GM19023 (cell line): Measurements from ENCODE around the gene CRELD1.
A peak's percentile ranks its signal among the peaks of the same experiment; 100 is the strongest.

Experiments used
- ATAC-seq: cut with Tn5 transposase; IDR thresholded peaks from one replicate; pipeline ENCODE4 v1.9.1; 2021; ENCODE audit warnings: mild to moderate bottlenecking, moderate library complexity; ENCODE audit not compliant: unreplicated experiment

Gene CRELD1

DNA sequence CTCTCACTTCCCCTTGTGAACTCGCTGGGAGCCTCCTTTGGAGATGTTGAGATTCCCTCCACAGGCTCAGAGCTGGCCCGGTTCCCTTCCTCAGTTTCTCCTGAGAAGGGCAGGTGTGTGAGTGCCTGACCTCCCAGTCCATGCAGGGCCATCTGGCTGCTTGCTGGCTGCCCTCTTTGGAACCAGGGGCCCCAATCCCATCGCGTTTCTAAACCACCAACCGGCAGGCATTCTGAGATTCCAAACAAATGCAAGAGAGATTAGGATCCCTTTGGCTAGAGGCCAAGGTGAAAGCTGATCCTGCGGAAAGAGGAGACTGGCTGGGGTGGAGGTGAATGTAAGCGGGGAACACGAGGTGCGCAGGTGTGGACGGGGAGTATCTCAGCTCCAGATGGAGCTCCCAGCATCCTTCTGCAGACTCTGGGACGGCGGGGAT is 21.5 kb downstream of the CRELD1 start:
- ATAC-seq, result no peak

DNA sequence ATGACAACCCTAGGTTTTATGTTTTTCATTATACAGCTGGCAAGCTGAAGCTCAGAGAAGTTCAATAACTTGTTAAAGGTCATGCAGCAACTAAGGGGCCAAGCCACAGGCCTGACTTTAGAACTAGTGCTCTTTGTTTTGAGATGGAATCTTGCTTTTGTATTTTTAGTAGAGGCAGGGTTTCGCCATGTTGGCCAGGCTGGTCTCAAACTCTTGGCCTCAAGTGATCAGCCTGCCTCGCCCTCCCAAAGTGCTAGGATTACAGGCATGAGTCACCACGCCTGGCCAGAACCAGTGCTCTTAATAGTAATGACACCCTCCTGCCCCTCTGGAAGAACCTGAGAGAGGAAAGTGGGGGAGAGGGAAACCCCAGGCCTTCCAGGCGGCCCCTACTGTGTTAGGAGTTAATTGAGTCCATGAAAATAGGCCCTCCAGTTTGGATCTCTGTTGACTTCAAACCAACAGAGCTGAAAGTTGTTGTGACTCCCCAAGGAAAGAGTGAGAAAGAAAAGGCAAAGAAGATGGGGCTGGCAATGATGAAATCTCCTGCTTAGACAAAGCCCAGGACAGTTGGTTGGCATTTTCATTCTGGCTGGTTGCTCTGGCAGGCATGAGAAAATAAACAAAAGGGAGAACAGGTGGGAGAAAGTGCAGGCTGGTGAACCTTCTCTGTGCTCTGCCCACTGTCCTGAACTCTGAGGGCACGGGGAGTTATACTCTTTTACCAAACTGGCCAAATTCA is 22.1 kb downstream of the CRELD1 start:
- no peak for ATAC-seq

DNA sequence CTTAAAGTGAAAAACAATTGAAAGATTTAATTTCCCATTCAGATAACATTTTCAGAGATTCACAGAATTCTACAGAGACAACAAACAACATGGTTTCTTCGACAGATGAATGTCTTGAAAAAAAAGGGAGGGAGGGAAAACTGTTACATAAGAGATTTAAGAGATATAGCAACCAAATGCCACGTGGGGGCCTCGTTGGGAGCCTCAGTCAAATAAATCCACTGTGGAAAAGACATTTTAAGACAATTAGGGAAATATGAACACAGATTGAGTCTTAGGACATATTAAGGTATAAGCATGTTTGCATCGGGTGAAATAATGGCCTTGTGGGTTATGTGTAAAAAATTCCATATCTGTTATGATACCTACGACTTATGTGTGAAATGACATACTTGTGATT is 23.6 kb downstream of the CRELD1 start:
- ATAC-seq, result no peak

DNA sequence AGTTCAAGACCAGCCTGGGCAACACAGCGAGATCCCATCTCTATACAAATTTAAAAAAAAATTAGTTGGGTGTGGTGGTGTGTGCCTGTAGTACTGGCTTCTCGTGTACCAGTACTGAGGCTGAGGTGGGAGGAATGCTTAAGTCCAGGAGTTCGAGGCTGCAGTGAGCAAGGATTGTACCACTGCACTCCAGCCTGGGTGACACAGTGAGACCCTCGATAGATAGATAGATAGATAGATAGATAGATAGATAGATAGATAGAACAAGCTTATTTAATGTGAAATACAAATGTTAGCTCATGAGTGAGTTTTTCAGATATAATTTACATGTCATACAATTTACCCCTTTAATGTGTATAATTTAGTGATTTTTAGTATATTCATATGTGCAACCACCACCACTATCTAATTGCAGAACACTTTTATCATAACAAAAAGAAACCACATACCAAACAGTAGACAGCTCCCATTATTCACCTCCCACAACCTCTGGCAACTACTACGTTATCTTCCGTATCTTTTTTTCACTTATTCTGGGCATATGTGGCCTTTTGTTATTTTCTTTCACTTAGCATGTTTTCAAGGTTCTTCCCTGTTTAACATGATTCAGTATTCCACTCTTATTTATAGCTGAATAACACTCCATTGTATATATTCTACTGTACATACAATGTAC is 31.7 kb downstream of the CRELD1 start:
- ATAC-seq, result no peak

DNA sequence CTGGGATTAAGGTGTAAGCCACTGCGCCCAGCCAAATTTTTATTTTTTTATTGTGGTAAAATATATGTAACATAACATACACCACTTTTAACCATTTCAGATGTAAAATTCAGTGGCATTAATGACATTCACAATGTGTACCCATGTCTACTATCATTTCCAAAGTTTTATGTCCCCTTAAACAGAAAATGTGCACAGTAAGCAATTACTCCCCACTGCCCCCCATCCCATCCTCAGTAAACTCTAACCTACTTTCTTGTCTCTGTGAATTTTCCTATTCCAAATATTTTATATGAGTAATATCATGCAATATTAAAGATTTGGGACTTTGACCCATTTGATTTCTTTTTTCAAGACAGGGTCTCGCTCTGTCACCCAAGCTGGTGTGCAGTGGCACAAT is 33.2 kb downstream of the CRELD1 start:
- no peak for ATAC-seq

DNA sequence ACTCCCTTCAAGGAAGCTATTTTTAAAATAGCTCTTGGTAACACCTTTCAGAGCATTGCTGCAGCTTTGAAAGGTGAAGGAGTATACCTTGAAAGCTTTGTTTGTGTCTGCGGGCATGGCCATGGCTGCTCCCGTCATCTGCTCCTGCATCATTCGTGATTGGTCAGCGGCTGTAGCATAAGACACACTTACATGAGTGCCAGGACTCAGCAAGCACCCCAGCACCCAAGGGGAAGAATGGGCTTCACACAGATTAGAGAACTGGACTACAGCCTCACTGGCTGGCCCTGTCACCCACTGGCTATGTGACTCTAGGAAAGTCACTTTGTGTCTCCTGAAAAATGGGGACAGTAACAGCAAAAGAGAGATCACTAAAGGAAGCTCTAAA is 36.0 kb downstream of the CRELD1 start:
- no peak for ATAC-seq

DNA sequence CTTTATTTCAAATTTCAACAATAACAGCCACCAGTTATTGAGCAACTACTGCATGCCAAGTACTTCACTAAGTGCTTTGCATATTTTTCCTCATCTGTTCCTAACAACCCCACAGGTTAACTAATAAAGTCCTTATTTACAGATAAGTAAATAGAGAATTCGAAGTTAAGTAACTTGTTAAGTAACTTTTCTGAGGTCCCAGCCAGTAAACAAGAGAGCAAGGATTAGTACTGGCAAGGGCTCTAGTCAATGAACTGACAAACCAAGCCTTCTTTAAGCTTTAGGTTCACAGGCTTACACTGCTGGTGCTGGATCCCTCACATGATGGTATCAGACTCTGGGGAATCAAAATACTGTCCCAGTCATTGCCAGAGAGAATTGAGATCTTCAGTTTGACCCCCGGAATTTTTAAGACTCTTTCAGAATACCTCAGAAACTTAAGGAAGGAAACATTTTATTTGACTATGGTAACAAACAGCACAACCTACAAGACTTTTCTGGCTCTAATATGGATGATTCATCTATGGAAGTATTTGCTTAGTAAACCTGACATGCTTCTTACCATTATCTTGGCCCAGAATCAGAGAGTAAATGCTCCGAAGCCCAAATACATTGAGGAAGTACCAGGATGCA is 36.5 kb downstream of the CRELD1 start:
- ATAC-seq, result no peak

DNA sequence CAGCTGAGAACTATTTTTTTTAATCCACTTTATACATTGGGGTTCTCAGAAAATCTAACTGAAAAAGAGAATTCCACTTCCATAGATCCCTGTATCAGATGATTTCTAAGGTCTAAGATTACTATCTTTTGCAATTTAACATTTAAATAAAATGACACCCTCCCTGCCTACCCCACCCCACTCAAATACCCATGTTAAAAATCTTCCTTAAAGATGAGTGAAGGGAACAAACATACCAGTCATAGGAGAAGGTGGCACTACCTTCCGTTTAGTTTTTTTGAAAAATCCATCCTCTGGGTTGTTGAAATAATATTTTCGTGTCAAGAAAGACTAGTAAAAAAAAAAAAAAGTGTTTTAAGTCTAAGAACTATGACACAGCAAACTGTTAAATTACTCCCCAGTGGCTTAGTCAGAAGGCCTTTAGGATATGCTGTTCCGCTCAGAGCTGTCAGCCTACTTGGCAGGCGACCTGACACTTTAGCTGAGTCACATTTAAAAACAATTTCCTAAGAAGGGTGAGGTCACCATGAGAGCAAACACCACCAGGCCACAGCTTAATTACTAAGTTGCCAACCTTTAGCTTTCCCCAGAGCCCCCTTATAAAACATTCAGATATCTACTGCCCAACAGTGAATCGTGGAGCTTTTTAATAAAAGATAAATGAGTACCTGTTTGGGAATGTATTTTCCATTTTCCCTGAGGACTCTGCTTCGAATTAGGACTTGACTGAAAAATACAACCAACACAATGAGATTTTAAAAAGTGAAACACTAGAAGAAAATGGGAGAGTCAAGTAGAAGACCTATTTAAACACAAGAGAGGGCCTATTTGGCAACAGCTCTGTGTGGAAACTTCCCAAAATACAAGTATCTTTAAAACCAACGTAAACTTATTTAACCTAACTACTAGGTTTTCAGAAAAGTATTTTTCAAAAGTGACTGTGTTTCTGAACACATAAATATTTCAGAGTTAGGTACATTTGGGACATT is 43.4 kb downstream of the CRELD1 start:
- ATAC-seq, result no peak

DNA sequence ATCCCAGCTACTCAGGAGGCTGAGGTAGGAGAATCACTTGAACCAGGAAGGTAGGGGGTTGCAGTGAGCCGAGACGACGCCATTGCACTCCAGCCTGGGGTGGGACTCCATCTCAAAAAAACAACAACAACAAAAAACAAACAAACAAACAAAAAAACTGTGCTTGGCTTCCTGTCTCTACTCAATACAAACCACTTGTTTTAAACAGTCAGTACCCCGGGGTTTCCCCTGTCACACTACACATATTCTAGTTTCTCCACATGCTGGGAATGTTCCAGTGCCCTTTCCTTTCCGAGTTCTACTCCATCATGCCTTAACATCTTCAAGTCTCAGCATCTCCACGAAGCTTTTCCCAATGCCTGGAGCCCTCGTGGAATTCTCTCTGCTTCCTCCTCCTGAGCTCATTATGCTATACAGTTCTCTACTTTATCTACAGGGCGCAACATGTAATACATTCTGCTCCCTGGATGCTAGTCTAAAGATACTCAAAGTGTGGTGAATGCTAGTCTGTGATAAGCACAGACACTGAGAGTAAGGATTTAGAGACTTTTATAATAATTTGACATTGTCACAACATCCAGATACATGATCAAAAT is 45.2 kb downstream of the CRELD1 start:
- ATAC-seq, result no peak

DNA sequence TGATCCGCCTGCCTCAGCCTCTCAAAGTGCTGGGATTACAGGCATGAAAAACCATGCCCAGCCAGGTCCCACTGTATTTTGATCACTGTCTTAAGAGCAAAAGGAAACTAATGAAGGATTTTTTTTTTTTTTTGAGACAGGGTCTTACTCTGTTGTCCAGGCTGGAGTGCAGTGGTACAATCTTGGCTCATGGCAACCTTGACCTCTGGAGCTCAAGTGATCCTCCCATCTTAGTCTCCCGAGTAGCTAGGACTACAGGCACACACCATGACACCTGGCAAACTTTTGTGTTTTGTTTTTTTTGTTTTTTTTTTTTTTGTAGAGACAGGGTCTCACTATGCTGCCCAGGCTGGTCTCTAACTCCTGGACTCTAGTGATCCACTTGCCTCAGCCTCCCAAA is 46.6 kb downstream of the CRELD1 start:
- no peak for ATAC-seq

DNA sequence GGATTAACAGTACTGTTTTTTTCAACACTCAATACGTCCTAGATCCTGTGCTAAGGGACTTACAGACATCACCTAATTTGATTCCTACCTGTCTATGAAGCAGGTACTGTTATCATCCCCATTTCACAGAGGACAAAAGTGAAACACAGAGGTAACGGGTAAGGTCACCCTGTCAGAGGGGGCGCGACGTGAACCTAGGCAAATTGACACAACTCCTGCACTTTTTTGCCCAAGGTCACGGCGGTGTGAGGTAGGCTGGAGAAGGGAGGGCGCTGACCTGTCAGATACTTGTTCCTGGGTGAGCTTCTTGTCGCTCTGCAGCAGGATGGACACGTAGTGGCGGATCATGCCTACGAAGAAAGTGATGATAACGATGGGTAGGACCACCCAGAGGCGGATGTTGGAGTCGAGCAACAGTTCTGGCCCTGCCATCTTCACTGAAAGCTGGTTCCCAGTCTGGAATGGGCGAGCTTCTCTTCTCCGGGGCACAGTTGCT is 52.6 kb downstream of the CRELD1 start:
- peak; percentile 35 for ATAC-seq

DNA sequence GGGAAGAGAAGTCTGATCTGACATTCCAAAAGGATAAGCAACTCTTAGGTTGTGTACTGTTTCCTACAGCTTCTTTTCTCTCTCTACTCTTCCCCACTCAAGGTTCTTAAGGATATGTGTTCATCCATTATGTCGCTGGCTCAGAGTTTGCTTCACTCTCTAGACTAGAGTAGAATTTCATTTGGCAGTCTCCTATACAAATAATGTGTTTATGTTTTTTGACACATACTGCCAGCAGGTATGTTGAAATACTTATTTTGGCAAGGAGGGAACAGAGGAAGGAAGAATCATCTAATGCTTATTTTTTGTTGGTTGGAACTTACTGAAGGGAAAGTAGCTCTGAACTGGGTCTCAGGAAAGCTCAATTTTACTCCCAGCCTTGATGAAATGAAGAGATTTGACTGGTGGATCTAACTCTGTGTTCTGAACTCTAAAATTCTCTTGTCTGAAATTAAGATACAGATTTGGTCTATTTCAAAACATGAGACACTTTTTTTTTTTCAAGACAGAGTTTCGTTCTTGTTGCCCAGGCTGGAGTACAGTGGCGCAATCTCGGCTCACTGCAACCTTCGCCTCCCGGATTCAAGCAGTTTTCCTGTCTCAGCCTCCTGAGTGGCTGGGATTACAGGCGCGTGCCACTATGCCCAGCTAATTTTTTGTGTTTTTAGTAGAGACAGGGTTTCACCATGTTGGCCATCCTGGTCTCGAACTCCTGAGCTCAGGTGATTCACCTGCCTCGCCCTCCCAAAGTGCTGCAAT is 60.6 kb downstream of the CRELD1 start:
- no peak for ATAC-seq
